Stimulated activated CD4-positive, alpha-beta T cell treated with anti-CD3 and anti-CD28 coated beads, Interleukin-12 subunit alpha, Interleukin-12 subunit beta, amount 100 ng/mL, for 4 hours (primary cell): ENCODE data around the gene MYLK.

Source experiments
- DNase-seq: peaks from one replicate; pipeline ENCODE4 v3.0.0-alpha.2; 2020

Gene MYLK

GRCh38 chr3:123576122-123576521 lies 308.0 kb downstream of the MYLK start:
- DNase-seq, result no peak

GRCh38 chr3:123571973-123572365 lies 312.2 kb downstream of the MYLK start:
- DNase-seq, result no peak

GRCh38 chr3:123571264-123571972 lies 312.7 kb downstream of the MYLK start:
- DNase-seq, result no peak

- DNase-seq, result no peak
Observed at GRCh38 chr3:123568875-123569274, 315.3 kb downstream of the MYLK start.

- no peak for DNase-seq
Observed at GRCh38 chr3:123568034-123568433, 316.1 kb downstream of the MYLK start.

- no peak for DNase-seq
Observed at GRCh38 chr3:123564056-123564455, 320.1 kb downstream of the MYLK start.

- no peak for DNase-seq
Observed at GRCh38 chr3:123562547-123562946, 321.6 kb downstream of the MYLK start.

- no peak for DNase-seq
Observed at GRCh38 chr3:123561188-123561587, 322.9 kb downstream of the MYLK start.
